HUES64 (cell line): ENCODE data around the gene CDSN.
"Not testable (repeated sequence)": the region's sequence is repeated elsewhere in the genome, so short reads cannot be mapped to it uniquely, and the experiment has no call there.

Source experiments
- H3K27ac ChIP-seq: 2 replicates; pipeline ENCODE4 v1.7.0; 2013; ENCODE audit warnings: low read depth, low read length, inconsistent platforms
- H3K27me3 ChIP-seq: 2 replicates; pipeline ENCODE4 v1.6.1; 2013; ENCODE audit warnings: mild to moderate bottlenecking, low read length; ENCODE audit not compliant: insufficient read depth
- H3K36me3 ChIP-seq: 2 replicates; pipeline ENCODE4 v1.6.1; 2013; ENCODE audit warnings: mild to moderate bottlenecking, low read length; ENCODE audit not compliant: insufficient read depth
- H3K4me1 ChIP-seq: 2 replicates; pipeline ENCODE4 v1.6.1; 2013; ENCODE audit warnings: mild to moderate bottlenecking, low read length, moderate library complexity; ENCODE audit not compliant: insufficient read depth
- H3K4me3 ChIP-seq: 2 replicates; pipeline ENCODE4 v1.5.1; 2013; ENCODE audit warnings: mild to moderate bottlenecking, low read length, moderate library complexity
- H3K9ac ChIP-seq: 2 replicates; pipeline ENCODE4 v1.6.1; 2013; ENCODE audit warnings: mild to moderate bottlenecking, low read depth, low read length
- H3K9me3 ChIP-seq: 2 replicates; pipeline ENCODE4 v1.6.1; 2013; ENCODE audit warnings: low read depth, low read length; ENCODE audit not compliant: insufficient read depth
- WGBS: fragments of 150-250, 120-280 bp; methylation state at CpG from one replicate; pipeline ENCODE4 v1.1.7; 2013; ENCODE audit warnings: missing lambda C conversion rate; 5-methylcytosine and 5-hydroxymethylcytosine counted together

Gene CDSN

DNA sequence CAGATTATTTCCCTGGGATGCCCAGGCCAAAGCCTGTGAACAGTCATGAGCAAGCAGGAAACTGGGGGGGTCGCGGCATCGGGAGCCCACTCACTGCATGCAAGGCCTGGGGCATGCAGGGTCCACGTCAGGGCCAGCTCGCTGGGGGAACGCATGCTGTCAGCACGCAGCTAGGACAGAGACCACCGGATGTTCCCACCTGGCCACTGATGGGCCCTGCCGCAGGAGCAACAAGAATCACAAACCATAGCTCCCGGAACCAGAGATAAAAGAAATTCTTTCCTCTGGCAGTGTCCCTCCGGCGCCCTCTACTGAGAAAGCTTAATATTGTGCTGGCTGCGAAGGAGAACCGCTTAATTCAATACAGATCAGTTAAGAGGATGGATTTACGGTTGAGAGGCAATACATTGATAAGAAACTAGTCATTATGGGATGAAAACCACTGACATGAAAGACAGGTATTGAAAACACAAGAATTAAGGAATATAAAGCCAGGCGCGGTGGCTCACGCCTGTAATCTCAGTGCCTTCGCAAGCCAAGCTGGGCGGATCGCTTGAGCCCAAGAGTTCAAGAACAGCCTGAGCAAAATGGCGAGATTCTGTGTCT is 40.5 kb downstream of the CDSN start:
- Histone ChIP-seq H3K36me3 (no peaks in the 10 kb centered on the region), H3K27me3 (no peaks in the 10 kb centered on the region), H3K9me3 (no peaks in the 10 kb centered on the region), H3K27ac (no peak overlapping the region), H3K9ac (no peak overlapping the region), H3K4me3 (no peak overlapping the region), H3K4me1 (peaks cover 4% of the 10 kb centered on the region; the same call in 1 of the 2 replicates)
- WGBS, result 41% methylated on average over 22 of the region's 22 CpGs

DNA sequence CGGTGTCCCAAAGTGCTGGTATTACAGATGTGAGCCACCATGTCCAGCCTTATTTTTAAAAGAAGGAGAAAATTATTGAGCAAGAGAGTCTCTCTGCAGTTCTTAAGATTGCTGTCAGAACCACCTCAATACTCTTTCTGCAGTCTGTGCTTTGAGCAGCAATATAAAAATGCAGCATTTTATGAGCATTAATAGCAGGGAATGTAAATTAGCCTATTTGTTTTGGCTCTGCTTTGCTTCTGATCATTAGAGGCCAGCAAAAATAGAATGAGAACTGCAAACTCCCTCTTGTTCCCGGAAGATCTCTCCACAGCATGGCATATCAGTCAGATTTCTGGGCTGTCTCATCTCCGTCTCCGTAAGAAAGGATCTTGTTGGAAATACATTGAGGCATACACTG is 43.6 kb downstream of the CDSN start:
- H3K9me3 ChIP-seq, result no peaks in the 10 kb centered on the region
- H3K4me3 ChIP-seq, result no peak overlapping the region
- no peaks in the 10 kb centered on the region for H3K36me3 ChIP-seq
- H3K9ac ChIP-seq, result no peak overlapping the region
- H3K4me1 ChIP-seq, result peaks cover 4% of the 10 kb centered on the region; the same call in 1 of the 2 replicates
- WGBS, result 98% methylated on average over 4 of the region's 4 CpGs
- no peaks in the 10 kb centered on the region for H3K27me3 ChIP-seq
- no peak overlapping the region for H3K27ac ChIP-seq

DNA sequence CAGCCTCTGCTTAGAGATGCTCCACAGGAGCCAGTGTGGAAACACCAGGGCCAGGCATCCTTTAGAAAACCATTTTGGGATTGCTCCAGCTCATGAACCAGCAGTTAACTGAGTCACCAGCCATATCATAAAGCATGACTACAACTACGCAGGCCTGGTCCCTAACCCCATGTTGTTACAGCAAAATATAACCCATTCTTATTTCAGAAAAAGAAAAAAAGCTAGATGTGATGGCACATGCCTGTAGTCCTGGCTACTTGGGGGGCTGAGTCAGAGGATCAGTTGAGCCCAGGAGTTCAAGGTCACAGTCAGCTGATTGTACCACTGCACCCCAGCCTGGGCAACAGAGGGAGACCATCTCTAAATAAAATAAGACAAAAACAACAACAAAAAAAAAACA is 44.7 kb downstream of the CDSN start:
- no peaks in the 10 kb centered on the region for H3K27me3 ChIP-seq
- H3K9ac ChIP-seq, result no peak overlapping the region
- H3K4me1 ChIP-seq, result peaks cover 8% of the 10 kb centered on the region
- H3K27ac ChIP-seq, result no peak overlapping the region
- H3K9me3 ChIP-seq, result no peaks in the 10 kb centered on the region
- no peak overlapping the region for H3K4me3 ChIP-seq
- 94% methylated on average over 1 of the region's 1 CpG for WGBS
- no peaks in the 10 kb centered on the region for H3K36me3 ChIP-seq

DNA sequence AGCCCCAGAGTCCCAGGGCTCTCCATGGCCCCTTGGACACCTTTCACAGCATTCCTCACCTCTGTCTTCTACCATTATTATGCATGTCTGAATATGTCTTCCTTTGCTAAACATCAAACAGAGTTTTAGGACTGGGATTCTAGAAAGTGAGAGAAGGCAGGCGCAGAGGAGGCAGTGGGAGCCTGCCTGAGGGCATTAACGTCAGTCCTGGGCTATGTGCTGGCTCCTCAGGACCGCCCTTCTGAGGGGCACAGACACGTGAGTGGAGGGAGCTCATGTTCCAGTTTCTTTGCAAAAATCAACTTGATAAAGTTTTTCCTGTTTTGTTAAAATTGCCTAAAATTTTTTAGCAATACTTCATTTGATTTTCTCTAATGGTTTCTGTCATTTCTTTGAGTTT is 45.8 kb downstream of the CDSN start:
- H3K36me3 ChIP-seq, result no peaks in the 10 kb centered on the region
- 58% methylated on average over 4 of the region's 4 CpGs for WGBS
- H3K27ac ChIP-seq, result no peak overlapping the region
- no peak overlapping the region for H3K9ac ChIP-seq
- no peaks in the 10 kb centered on the region for H3K9me3 ChIP-seq
- no peaks in the 10 kb centered on the region for H3K27me3 ChIP-seq
- no peak overlapping the region for H3K4me3 ChIP-seq
- peaks cover 5% of the 10 kb centered on the region for H3K4me1 ChIP-seq

DNA sequence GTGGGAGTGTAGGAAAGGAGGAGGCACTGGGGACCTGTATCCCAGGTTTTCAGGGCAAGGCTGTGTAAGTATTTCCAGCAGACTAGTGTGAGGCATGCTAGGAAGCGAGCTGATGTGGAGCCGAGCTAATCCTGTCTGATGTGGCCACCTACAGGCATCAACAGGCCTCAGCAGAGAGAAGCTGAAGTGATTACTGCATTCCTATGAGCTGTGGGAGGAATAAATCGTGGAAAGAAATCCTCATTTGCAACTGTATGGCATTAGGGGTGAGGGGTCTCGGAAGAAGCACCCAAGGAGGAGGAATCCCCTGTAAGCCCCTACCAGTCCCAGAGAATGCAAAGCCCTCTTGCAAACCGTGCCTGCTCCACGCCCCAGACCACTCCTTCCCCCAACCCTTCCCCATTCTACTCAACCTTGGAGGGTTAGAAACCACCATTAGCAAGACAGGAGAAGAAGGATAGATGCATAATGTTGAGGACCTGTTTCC is 49.5 kb downstream of the CDSN start:
- Histone ChIP-seq H3K9ac (0 out of 2 replicates have a peak overlapping the region, but pooled peaks have one; percentile 24), H3K4me1 (peaks cover 5% of the 10 kb centered on the region), H3K4me3 (no peak overlapping the region), H3K27ac (peak overlapping the region; percentile 66), H3K36me3 (no peaks in the 10 kb centered on the region), H3K9me3 (no peaks in the 10 kb centered on the region), H3K27me3 (no peaks in the 10 kb centered on the region)
- 8% methylated on average over 5 of the region's 6 CpGs for WGBS

DNA sequence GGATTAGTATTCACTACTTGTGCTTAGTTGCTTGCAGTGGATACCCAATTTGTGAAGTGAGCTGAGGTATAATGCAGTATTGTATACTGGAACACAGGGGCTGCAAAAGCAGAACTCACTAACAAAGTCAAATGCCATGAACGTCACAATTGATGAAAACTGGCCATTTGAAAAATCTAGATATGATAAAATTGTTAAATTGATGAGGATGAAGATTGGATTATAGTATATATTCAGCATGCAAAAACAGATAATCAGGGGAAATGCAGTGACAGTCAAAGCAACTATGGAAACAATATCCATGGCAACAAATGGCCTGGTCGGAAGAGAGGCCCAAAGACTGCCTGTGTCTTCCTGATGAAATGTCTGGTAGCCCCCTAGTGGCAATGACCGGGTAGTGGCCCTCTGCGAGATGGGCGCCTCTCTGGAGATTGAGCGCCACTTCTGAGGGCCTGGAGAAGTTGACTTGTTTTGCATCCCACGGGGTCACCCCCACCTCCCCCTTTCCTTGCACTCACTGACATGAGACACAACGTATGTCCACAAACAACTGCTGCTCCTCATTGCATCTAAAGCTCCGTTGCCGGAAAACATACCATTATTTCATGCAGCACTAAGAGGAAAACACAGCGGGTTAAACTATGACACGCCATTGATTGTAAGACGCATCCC is 51.4 kb downstream of the CDSN start:
- H3K36me3 ChIP-seq, result no peaks in the 10 kb centered on the region
- H3K9ac ChIP-seq, result no peak overlapping the region
- no peaks in the 10 kb centered on the region for H3K9me3 ChIP-seq
- H3K4me3 ChIP-seq, result no peak overlapping the region
- 41% methylated on average over 11 of the region's 13 CpGs for WGBS
- peaks cover 5% of the 10 kb centered on the region for H3K4me1 ChIP-seq
- H3K27me3 ChIP-seq, result no peaks in the 10 kb centered on the region
- no peak overlapping the region for H3K27ac ChIP-seq

DNA sequence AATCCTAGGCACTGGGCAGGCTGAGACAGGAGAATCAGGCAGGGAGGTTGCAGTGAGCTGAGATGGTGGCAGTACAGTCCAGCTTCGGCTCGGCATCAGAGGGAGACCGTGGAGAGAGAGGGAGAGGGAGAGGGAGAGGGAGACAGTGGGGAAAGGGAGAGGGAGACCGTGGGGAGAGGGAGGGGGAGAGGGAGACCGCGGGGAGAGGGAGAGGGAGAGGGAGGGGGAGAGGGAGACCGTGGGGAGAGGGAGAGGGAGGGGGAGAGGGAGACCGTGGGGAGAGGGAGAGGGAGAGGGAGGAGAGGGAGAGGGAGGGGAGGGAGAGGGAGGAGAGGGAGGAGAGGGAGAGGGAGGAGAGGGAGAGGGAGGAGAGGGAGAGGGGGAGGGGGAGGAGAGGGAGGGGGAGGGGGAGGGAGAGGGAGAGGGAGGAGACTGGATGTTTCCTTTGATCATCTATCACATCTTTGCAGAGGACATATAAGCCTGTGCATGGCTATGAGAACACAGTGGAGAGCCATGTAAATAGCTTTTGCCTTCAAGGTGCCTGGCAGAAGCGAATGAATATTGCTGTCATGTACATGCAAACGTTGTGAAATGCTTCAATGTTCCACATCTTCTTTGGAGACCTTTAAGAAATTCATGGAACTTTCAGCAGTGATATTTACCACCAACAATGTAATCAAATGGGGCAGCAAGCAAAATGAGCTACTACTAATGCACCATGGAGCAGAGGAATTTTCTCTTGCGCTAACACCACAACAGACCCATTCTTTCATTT is 52.2 kb downstream of the CDSN start:
- not testable (repeated sequence) for H3K4me1 ChIP-seq, H3K4me3 ChIP-seq, H3K36me3 ChIP-seq, H3K9ac ChIP-seq, H3K9me3 ChIP-seq, H3K27ac ChIP-seq, H3K27me3 ChIP-seq
- 97% methylated on average over 6 of the region's 11 CpGs for WGBS

DNA sequence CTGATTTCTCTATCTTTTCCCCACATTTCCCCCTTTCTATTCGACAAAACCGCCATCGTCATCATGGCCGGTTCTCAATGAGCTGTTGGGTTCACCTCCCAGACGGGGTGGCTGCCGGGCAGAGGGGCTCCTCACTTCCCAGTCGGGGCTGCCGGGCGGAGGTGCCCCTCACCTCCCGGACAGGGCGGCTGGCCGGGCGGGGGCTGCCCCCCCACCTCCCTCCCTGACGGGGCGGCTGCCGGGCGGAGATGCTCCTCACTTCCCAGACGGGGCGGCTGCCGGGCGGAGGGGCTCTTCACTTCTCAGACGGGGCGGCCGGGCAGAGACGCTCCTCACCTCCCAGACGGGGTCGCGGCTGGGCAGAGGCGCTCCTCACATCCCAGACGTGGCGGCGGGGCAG is 53.2 kb downstream of the CDSN start:
- H3K9ac ChIP-seq, H3K9me3 ChIP-seq, H3K36me3 ChIP-seq, H3K27me3 ChIP-seq, H3K4me3 ChIP-seq, H3K4me1 ChIP-seq, H3K27ac ChIP-seq: not testable (repeated sequence)
- 93% methylated on average over 32 of the region's 32 CpGs for WGBS

DNA sequence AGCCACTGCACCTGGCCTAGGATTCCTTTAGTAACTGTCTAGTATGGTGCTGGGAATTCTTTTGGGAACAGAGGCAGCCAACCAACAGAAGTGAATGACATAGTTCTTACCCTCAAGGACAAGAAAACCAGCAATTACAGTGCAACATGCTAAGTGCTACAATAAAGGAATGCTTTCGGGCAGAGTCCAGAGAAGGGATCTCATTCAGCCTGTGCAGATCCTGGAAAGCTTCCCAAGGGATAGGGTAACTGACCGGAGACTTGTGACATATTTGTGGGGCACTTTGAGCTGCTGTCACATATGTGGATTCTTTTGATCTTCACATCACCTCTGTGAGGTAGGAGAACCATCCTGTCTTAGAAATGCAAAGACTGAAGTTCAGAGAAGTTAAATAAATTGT is 54.7 kb downstream of the CDSN start:
- H3K27me3 ChIP-seq, result no peaks in the 10 kb centered on the region
- H3K4me1 ChIP-seq, result no peaks in the 10 kb centered on the region; the same call in 1 of the 2 replicates
- H3K4me3 ChIP-seq, result no peak overlapping the region
- no peaks in the 10 kb centered on the region for H3K9me3 ChIP-seq
- 66% methylated on average over 2 of the region's 2 CpGs for WGBS
- no peak overlapping the region for H3K27ac ChIP-seq
- no peak overlapping the region for H3K9ac ChIP-seq
- H3K36me3 ChIP-seq, result no peaks in the 10 kb centered on the region
